Memory B cell (primary cell): Measurements from ENCODE around the gene SCUBE3.

Source experiments
- ATAC-seq: fragments of 150-1000 bp; cut with Tn5 transposase; 2 replicates; pipeline ENCODE4 v1.10.0; 2021; ENCODE audit warnings: low read depth, mild to moderate bottlenecking, moderate library complexity
- DNase-seq, 2 donors: peaks; one replicate each; pipeline ENCODE4 v3.0.0; 2022; ENCODE audit warnings: low spot score in 2 of 2
- H3K27ac Mint-ChIP-seq: one replicate; pipeline ENCODE4 v1.8.0; 2022; ENCODE audit warnings: mild to moderate bottlenecking, moderate library complexity, mixed read lengths
- H3K27me3 Mint-ChIP-seq: one replicate; pipeline ENCODE4 v1.8.0; 2022; ENCODE audit warnings: mixed read lengths
- H3K36me3 Mint-ChIP-seq: one replicate; pipeline ENCODE4 v1.8.0; 2022; ENCODE audit warnings: mild to moderate bottlenecking, mixed read lengths
- H3K4me1 Mint-ChIP-seq: one replicate; pipeline ENCODE4 v1.8.0; 2022; ENCODE audit warnings: mixed read lengths
- H3K4me3 Mint-ChIP-seq: one replicate; pipeline ENCODE4 v1.8.0; 2022; ENCODE audit warnings: mild to moderate bottlenecking, moderate library complexity, mixed read lengths
- H3K9me3 Mint-ChIP-seq: one replicate; pipeline ENCODE4 v1.8.0; 2022; ENCODE audit warnings: mixed read lengths

SCUBE3 gene

GRCh38 chr6:35229304-35229703 is 15.5 kb downstream of the SCUBE3 start:
- no peaks in the 10 kb centered on the region for H3K9me3 Mint-ChIP-seq
- ATAC-seq (no peak), DNase-seq (no peak)
- no peaks in the 10 kb centered on the region for H3K27me3 Mint-ChIP-seq
- peaks cover 4% of the 10 kb centered on the region for H3K36me3 Mint-ChIP-seq
- H3K4me3 Mint-ChIP-seq, result no peak overlapping the region
- no peak overlapping the region for H3K27ac Mint-ChIP-seq
- H3K4me1 Mint-ChIP-seq, result no peaks in the 10 kb centered on the region

GRCh38 chr6:35230498-35230897 is 16.7 kb downstream of the SCUBE3 start:
- DNase-seq (no peak), ATAC-seq (no peak)
- peaks cover 3% of the 10 kb centered on the region for H3K9me3 Mint-ChIP-seq
- no peak overlapping the region for H3K27ac Mint-ChIP-seq
- no peaks in the 10 kb centered on the region for H3K27me3 Mint-ChIP-seq
- no peaks in the 10 kb centered on the region for H3K4me1 Mint-ChIP-seq
- no peak overlapping the region for H3K4me3 Mint-ChIP-seq
- H3K36me3 Mint-ChIP-seq, result peaks cover 12% of the 10 kb centered on the region

DNA sequence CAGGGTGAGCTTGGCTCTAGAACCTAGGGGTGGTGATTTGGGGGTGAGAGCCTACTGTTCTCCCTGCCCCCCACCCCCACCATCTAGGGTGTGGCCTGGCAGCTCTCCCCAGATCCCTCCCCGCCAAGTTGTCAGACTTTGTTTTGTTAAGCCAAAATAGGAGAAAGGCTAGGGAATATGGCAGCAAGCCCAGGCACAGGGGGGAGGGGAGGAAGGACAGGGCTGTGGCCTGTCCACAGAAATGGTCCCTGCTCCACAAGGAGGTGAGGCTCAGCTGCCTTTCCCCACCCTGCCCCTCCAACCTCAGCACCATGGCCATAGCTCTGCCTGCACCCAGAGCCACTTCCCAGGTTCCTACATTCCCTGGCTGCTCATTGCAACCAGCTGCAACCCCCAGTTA is 17.2 kb downstream of the SCUBE3 start:
- DNase-seq (no peak), ATAC-seq (no peak)
- Mint-ChIP-seq H3K4me3 (no peak overlapping the region), H3K27me3 (no peaks in the 10 kb centered on the region), H3K36me3 (peaks cover 15% of the 10 kb centered on the region), H3K9me3 (peaks cover 3% of the 10 kb centered on the region), H3K27ac (no peak overlapping the region), H3K4me1 (no peaks in the 10 kb centered on the region)

DNA sequence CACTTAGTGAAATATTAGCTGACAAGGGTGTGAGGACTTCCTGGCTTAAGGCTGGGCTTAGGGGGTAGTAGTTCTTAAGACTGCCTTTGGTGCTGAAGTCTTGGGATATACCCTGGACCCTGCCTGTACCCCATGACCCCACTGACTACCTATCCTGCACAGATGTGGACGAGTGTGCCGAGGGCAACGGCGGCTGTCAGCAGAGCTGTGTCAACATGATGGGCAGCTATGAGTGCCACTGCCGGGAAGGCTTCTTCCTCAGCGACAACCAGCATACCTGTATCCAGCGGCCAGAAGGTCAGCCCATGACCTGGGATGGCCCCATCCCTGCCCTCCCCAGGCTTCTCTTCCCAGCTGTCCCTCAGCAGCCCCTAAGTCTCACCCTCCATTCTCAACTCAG is 17.8 kb downstream of the SCUBE3 start:
- no peak for DNase-seq
- peaks cover 3% of the 10 kb centered on the region for H3K9me3 Mint-ChIP-seq
- H3K27ac Mint-ChIP-seq, result no peak overlapping the region

GRCh38 chr6:35234901-35235300 is 21.1 kb downstream of the SCUBE3 start:
- Mint-ChIP-seq H3K4me3 (no peak overlapping the region), H3K4me1 (no peaks in the 10 kb centered on the region), H3K27ac (no peak overlapping the region), H3K9me3 (peaks cover 3% of the 10 kb centered on the region), H3K36me3 (peaks cover 15% of the 10 kb centered on the region), H3K27me3 (no peaks in the 10 kb centered on the region)
- ATAC-seq (no peak), DNase-seq (no peak)

More for the DNA sequence above, 17.8 kb downstream of the SCUBE3 start:
- Mint-ChIP-seq H3K4me3 (no peak overlapping the region), H3K36me3 (peaks cover 15% of the 10 kb centered on the region), H3K27me3 (no peaks in the 10 kb centered on the region), H3K4me1 (no peaks in the 10 kb centered on the region)
- ATAC-seq, result no peak

GRCh38 chr6:35236223-35236622 is 22.5 kb downstream of the SCUBE3 start:
- no peak overlapping the region for H3K4me3 Mint-ChIP-seq
- peaks cover 3% of the 10 kb centered on the region for H3K4me1 Mint-ChIP-seq
- peaks cover 1% of the 10 kb centered on the region for H3K27me3 Mint-ChIP-seq
- DNase-seq, result no peak
- ATAC-seq, result no peak
- H3K9me3 Mint-ChIP-seq, result peaks cover 3% of the 10 kb centered on the region
- no peak overlapping the region for H3K27ac Mint-ChIP-seq
- peaks cover 17% of the 10 kb centered on the region for H3K36me3 Mint-ChIP-seq

DNA sequence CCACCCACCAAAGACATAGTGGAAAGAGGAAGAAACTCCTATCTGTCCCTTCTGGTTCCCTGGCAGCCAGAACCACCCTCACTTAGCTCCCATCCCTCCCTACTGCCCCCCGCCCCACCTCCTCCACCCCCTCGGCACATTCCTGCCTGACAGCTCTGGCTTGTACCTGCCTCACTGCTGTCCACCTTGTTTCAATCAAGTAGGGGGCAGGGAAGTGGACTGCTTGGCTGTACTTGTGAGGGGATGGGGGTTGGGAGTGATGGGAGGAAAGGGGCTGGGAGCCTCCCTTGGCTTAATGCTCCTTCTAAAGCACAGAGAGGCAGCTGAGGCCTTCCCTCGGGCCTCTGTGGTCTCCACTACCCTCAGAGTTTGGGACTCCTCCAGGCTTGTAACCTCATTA is 23.7 kb downstream of the SCUBE3 start:
- ATAC-seq (no peak), DNase-seq (no peak)
- H3K27ac Mint-ChIP-seq, result no peak overlapping the region
- no peak overlapping the region for H3K4me3 Mint-ChIP-seq
- peaks cover 3% of the 10 kb centered on the region for H3K9me3 Mint-ChIP-seq
- H3K4me1 Mint-ChIP-seq, result peaks cover 3% of the 10 kb centered on the region
- H3K27me3 Mint-ChIP-seq, result peaks cover 1% of the 10 kb centered on the region
- peaks cover 17% of the 10 kb centered on the region for H3K36me3 Mint-ChIP-seq

DNA sequence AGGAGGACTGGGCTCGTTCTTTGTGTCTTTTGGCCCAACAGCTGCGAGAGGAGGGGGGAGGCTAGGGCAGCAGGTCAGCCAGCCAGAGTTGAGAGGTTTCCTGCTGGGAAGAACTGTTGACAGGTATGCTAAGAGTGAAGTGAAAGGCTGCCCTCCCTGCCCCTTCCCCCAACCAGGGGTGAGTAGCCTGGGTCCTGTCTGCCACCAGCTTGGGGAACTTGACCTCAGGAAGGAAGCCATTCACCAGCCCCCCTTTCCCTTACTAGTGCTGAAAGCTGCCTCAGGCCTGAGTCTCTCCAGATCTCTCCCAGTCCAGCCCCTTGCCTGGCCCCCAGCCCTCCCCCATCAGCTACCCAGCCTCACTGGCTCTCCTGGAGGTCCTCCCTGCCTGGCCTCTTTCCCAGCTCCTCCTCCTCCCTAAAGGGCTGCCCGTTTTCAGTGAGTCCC is 25.1 kb downstream of the SCUBE3 start:
- Mint-ChIP-seq H3K27ac (no peak overlapping the region), H3K27me3 (peaks cover 1% of the 10 kb centered on the region), H3K36me3 (peaks cover 15% of the 10 kb centered on the region), H3K4me1 (peaks cover 3% of the 10 kb centered on the region), H3K4me3 (no peak overlapping the region), H3K9me3 (peaks cover 3% of the 10 kb centered on the region)
- DNase-seq, result no peak
- no peak for ATAC-seq

- Mint-ChIP-seq H3K4me3 (no peak overlapping the region), H3K4me1 (peaks cover 5% of the 10 kb centered on the region)
- no peak for DNase-seq
Measured at GRCh38 chr6:35239581-35239980, 25.8 kb downstream of the SCUBE3 start.

DNA sequence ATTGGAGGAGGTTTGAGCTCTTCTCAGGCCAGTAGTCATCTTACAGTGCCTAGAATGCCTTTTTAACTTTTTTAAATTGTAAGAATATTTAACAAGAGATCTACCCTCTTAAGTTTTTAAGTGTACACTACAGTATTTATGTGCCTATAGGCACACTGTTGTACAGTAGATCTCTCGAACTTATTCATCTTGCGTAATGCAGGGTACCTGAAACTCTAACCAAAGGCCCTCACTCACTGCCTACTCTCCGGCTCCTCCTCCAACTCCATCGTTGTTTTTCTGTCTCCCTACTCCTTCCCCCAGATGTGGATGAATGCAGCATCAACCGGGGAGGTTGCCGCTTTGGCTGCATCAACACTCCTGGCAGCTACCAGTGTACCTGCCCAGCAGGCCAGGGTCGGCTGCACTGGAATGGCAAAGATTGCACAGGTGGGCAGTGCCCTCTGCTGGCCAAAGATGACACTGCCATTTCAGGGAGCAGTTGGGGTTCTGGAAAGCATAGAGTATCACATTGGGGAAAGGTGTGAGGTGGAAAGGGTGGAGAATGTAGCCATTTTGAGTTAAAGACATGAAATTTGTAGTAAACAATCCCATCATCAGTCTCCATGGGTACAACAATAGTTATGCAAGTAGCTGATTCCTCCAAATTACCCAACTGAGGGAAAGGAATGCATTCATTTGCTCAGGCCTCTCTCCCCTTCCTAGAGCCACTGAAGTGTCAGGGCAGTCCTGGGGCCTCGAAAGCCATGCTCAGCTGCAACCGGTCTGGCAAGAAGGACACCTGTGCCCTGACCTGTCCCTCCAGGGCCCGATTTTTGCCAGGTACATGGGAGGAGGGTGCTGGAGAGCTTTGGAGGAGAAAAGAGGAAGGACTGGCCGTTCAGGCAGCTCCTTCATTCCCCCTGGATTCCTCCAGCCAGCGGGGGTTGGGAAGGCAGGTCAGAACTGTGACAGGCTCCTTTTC is 27.4 kb downstream of the SCUBE3 start:
- Mint-ChIP-seq H3K9me3 (no peaks in the 10 kb centered on the region), H3K4me3 (no peak overlapping the region), H3K27ac (no peak overlapping the region), H3K4me1 (peaks cover 8% of the 10 kb centered on the region), H3K27me3 (peaks cover 1% of the 10 kb centered on the region), H3K36me3 (peaks cover 11% of the 10 kb centered on the region)
- DNase-seq (peak; percentile 64 to 78), ATAC-seq (peak; percentile 88)

More at GRCh38 chr6:35239581-35239980, 25.8 kb downstream of the SCUBE3 start:
- Mint-ChIP-seq H3K27me3 (peaks cover 1% of the 10 kb centered on the region), H3K9me3 (peaks cover 3% of the 10 kb centered on the region), H3K27ac (no peak overlapping the region), H3K36me3 (peaks cover 12% of the 10 kb centered on the region)
- no peak for ATAC-seq

DNA sequence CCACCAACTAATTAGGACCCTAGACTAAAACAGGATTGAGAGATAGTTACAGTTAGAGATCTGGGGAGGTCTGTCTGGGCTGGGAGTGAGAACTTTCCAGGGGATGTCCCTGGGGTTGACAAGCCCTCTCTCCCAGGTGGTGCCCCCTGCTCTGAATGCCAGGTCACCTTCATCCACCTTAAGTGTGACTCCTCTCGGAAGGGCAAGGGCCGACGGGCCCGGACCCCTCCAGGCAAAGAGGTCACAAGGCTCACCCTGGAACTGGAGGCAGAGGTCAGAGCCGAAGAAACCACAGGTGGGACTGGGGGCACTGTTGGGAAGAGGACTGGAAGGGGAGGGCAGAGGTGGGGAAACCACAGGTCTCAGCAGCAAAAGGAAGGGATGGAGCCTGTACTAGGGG is 28.7 kb downstream of the SCUBE3 start:
- no peak overlapping the region for H3K27ac Mint-ChIP-seq
- H3K4me3 Mint-ChIP-seq, result no peak overlapping the region
- peaks cover 12% of the 10 kb centered on the region for H3K36me3 Mint-ChIP-seq
- ATAC-seq (no peak), DNase-seq (no peak)
- no peaks in the 10 kb centered on the region for H3K9me3 Mint-ChIP-seq
- peaks cover 8% of the 10 kb centered on the region for H3K4me1 Mint-ChIP-seq
- peaks cover 1% of the 10 kb centered on the region for H3K27me3 Mint-ChIP-seq

DNA sequence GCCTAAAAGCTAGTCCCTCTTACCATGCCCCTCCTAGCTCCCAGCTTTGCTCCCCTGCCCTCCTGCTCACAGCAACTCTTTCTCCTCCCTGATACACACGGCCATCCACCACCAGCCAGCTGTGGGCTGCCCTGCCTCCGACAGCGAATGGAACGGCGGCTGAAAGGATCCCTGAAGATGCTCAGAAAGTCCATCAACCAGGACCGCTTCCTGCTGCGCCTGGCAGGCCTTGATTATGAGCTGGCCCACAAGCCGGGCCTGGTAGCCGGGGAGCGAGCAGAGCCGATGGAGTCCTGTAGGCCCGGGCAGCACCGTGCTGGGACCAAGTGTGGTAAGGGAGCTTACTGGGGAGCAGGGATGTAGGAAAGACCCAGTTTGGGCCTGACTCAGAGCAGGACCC is 29.1 kb downstream of the SCUBE3 start:
- ATAC-seq (no peak), DNase-seq (no peak)
- peaks cover 10% of the 10 kb centered on the region for H3K4me1 Mint-ChIP-seq
- peaks cover 12% of the 10 kb centered on the region for H3K36me3 Mint-ChIP-seq
- no peak overlapping the region for H3K27ac Mint-ChIP-seq
- H3K27me3 Mint-ChIP-seq, result peaks cover 1% of the 10 kb centered on the region
- no peak overlapping the region for H3K4me3 Mint-ChIP-seq
- H3K9me3 Mint-ChIP-seq, result no peaks in the 10 kb centered on the region

GRCh38 chr6:35243386-35243958 is 29.7 kb downstream of the SCUBE3 start:
- H3K4me1 Mint-ChIP-seq, result peaks cover 11% of the 10 kb centered on the region
- ATAC-seq (no peak), DNase-seq (no peak)
- H3K4me3 Mint-ChIP-seq, result no peak overlapping the region
- H3K36me3 Mint-ChIP-seq, result peaks cover 12% of the 10 kb centered on the region
- H3K27me3 Mint-ChIP-seq, result peaks cover 1% of the 10 kb centered on the region
- H3K9me3 Mint-ChIP-seq, result no peaks in the 10 kb centered on the region
- H3K27ac Mint-ChIP-seq, result no peak overlapping the region

- no peak overlapping the region for H3K4me3 Mint-ChIP-seq
- H3K9me3 Mint-ChIP-seq, result no peaks in the 10 kb centered on the region
- peaks cover 1% of the 10 kb centered on the region for H3K27me3 Mint-ChIP-seq
- peaks cover 12% of the 10 kb centered on the region for H3K36me3 Mint-ChIP-seq
- H3K4me1 Mint-ChIP-seq, result peaks cover 11% of the 10 kb centered on the region
- no peak overlapping the region for H3K27ac Mint-ChIP-seq
- DNase-seq (no peak), ATAC-seq (no peak)
Measured at GRCh38 chr6:35244551-35244950, 30.8 kb downstream of the SCUBE3 start.
